GM18909 (cell line): ENCODE data around the gene ABCA4.

Experiments used
- ATAC-seq: cut with Tn5 transposase; IDR thresholded peaks from one replicate; pipeline ENCODE4 v1.9.1; 2021; ENCODE audit warnings: mild to moderate bottlenecking; ENCODE audit not compliant: unreplicated experiment, poor library complexity

Gene ABCA4

GRCh38 chr1:94031591-94031990, 89.4 kb downstream of the ABCA4 start:
- no peak for ATAC-seq

- no peak for ATAC-seq
These were observed 89.8 kb downstream of the ABCA4 start for GRCh38 chr1:94031154-94031553.

- no peak for ATAC-seq
These were observed 91.6 kb downstream of the ABCA4 start for GRCh38 chr1:94029130-94029993.

GRCh38 chr1:94027721-94028515, 93.0 kb downstream of the ABCA4 start:
- ATAC-seq = no peak

GRCh38 chr1:94026619-94027380, 94.1 kb downstream of the ABCA4 start:
- ATAC-seq = no peak

GRCh38 chr1:94025383-94026340, 95.3 kb downstream of the ABCA4 start:
- ATAC-seq = no peak

GRCh38 chr1:94024104-94024792, 96.7 kb downstream of the ABCA4 start:
- ATAC-seq = no peak

GRCh38 chr1:94022471-94023189, 98.3 kb downstream of the ABCA4 start:
- no peak for ATAC-seq

- ATAC-seq = no peak
These were observed 100.0 kb downstream of the ABCA4 start for GRCh38 chr1:94020764-94021579.

- ATAC-seq = no peak
These were observed 101.6 kb downstream of the ABCA4 start for GRCh38 chr1:94019327-94019726.

- no peak for ATAC-seq
These were observed 103.7 kb downstream of the ABCA4 start for GRCh38 chr1:94017155-94017829.

- ATAC-seq = no peak
These were observed 105.5 kb downstream of the ABCA4 start for GRCh38 chr1:94015489-94015817.

GRCh38 chr1:94014635-94015488, 106.1 kb downstream of the ABCA4 start:
- no peak for ATAC-seq

GRCh38 chr1:94014087-94014486, 106.9 kb downstream of the ABCA4 start:
- no peak for ATAC-seq

GRCh38 chr1:94013367-94013878, 107.5 kb downstream of the ABCA4 start:
- ATAC-seq = no peak

- no peak for ATAC-seq
These were observed 108.1 kb downstream of the ABCA4 start for GRCh38 chr1:94012708-94013366.
